Neutrophil (primary cell): Measurements from ENCODE around the gene TMEM94.

Experiments used
- H3K27ac ChIP-seq: fragments of 200-600 bp; sonication (generic); 2 replicates; pipeline ENCODE4 v1.5.1; 2016; ENCODE audit warnings: mild to moderate bottlenecking, moderate library complexity
- H3K27me3 ChIP-seq: fragments of 200-600 bp; sonication (generic); 2 replicates; pipeline ENCODE4 v1.6.0; 2016; ENCODE audit warnings: mild to moderate bottlenecking
- H3K36me3 ChIP-seq: fragments of 200-600 bp; sonication (generic); 2 replicates; pipeline ENCODE4 v1.5.1; 2017
- H3K4me1 ChIP-seq, 2 experiments: fragments of 200-600 bp in 1 of 2; sonication (generic) in 1 of 2; 1 replicate in 1 of 2; 2 replicates in 1 of 2; pipeline versions ENCODE4 v1.5.1 to v1.6.1; 2013 to 2016; ENCODE audit warnings: low read depth in 1 of 2, low read length in 1 of 2, mild to moderate bottlenecking in 1 of 2, moderate library complexity in 1 of 2; ENCODE audit not compliant: control insufficient read depth in 1 of 2, insufficient read depth in 1 of 2
- H3K4me3 ChIP-seq, 2 experiments: fragments of 200-600 bp in 1 of 2; sonication (generic) in 1 of 2; 1 replicate in 1 of 2; 2 replicates in 1 of 2; pipeline ENCODE4 v1.5.1; 2013 to 2016; ENCODE audit warnings: low read depth in 1 of 2, low read length in 1 of 2, mild to moderate bottlenecking in 1 of 2, moderate library complexity in 1 of 2
- H3K9me3 ChIP-seq: fragments of 200-600 bp; sonication (generic); 2 replicates; pipeline ENCODE4 v1.5.1; 2016
- TF ChIP-seq, protein P1 (sequence below): fragments of 200-600 bp; sonication (generic); IDR thresholded peaks from 2 replicates; pipeline ENCODE4 v1.5.1; 2016; ENCODE audit warnings: antibody characterized with exemption

The TMEM94 gene

DNA sequence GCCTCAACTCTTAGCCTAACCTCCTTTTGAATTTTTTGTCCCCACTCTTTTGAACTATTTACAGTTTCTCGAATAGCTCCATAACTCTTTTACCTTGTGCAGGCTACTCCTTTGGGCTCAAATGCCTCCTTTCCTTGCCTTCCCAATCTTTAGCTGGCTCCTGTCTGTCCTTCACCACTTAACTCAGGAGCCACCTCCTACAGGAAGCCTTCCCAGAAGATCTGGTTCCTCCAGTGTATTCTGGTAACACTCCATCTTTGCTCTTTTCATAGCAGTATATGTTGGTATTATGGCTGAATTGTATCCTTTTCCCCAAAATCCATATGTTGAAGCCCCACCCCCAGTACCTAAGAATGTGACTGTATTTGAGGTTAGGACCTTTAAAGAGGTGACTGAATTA is 41.9 kb upstream of the TMEM94 start:
- no peak overlapping the region for H3K27ac ChIP-seq
- H3K27me3 ChIP-seq, result no peaks in the 10 kb centered on the region
- no peak overlapping the region for H3K4me3 ChIP-seq
- peaks cover 34 to 40% of the 10 kb centered on the region in 2 experiments for H3K4me1 ChIP-seq
- H3K9me3 ChIP-seq, result no peaks in the 10 kb centered on the region
- TF ChIP-seq, protein P1, sequence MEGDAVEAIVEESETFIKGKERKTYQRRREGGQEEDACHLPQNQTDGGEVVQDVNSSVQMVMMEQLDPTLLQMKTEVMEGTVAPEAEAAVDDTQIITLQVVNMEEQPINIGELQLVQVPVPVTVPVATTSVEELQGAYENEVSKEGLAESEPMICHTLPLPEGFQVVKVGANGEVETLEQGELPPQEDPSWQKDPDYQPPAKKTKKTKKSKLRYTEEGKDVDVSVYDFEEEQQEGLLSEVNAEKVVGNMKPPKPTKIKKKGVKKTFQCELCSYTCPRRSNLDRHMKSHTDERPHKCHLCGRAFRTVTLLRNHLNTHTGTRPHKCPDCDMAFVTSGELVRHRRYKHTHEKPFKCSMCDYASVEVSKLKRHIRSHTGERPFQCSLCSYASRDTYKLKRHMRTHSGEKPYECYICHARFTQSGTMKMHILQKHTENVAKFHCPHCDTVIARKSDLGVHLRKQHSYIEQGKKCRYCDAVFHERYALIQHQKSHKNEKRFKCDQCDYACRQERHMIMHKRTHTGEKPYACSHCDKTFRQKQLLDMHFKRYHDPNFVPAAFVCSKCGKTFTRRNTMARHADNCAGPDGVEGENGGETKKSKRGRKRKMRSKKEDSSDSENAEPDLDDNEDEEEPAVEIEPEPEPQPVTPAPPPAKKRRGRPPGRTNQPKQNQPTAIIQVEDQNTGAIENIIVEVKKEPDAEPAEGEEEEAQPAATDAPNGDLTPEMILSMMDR, result no peak
- no peaks in the 10 kb centered on the region for H3K36me3 ChIP-seq

DNA sequence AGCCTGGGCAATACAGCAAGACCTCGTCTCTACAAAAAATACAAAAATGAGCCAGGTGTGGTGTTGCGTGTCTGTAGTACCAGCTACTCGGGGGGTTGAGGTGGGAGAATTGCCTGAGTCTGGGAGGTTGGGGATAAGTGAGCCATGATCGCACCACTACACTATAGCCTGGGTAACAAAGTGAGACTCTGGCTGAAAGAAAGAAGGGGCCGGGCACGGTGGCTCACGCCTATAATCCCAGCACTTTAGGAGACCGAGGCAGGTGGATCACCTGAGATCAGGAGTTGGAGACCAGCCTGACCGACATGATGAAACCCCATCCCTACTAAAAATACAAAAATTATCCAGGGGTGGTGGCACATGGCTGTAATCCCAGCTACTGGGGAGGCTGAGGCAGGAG is 40.4 kb upstream of the TMEM94 start:
- H3K36me3 ChIP-seq, result no peaks in the 10 kb centered on the region
- no peaks in the 10 kb centered on the region for H3K27me3 ChIP-seq
- H3K4me1 ChIP-seq, result peaks cover 30 to 31% of the 10 kb centered on the region in 2 experiments
- TF ChIP-seq, protein P1, result no peak
- H3K4me3 ChIP-seq, result no peak overlapping the region
- H3K9me3 ChIP-seq, result no peaks in the 10 kb centered on the region
- no peak overlapping the region for H3K27ac ChIP-seq

DNA sequence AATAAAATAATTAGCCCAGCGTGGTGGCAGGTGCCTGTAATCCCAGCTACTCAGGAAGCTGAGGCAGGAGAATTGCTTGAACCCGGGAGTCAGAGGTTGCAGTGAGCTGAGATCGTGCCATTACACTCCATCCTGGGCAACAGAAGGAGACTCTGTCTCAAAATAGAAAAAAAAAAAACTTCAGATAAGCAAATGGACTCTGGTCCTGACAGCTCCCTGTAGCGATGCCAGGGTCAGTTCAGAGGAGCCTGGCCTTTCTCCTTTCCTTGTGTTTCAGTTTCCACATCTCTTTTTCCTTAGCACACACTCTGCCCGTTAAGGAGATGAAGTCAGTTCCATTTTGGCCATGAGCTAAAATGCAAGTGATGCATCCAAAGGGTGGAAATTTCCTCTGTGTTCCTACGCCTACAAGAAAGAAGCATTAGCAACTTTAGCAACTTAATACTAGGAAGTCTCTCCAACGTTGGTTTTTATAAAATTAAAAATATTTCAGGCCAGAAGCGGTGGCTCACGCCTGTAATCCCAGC is 39.3 kb upstream of the TMEM94 start:
- H3K4me3 ChIP-seq, result no peak overlapping the region
- H3K27ac ChIP-seq, result no peak overlapping the region
- no peaks in the 10 kb centered on the region for H3K36me3 ChIP-seq
- TF ChIP-seq, protein P1, result no peak
- no peaks in the 10 kb centered on the region for H3K9me3 ChIP-seq
- H3K27me3 ChIP-seq, result no peaks in the 10 kb centered on the region
- H3K4me1 ChIP-seq, result peaks cover 19 to 20% of the 10 kb centered on the region in 2 experiments

DNA sequence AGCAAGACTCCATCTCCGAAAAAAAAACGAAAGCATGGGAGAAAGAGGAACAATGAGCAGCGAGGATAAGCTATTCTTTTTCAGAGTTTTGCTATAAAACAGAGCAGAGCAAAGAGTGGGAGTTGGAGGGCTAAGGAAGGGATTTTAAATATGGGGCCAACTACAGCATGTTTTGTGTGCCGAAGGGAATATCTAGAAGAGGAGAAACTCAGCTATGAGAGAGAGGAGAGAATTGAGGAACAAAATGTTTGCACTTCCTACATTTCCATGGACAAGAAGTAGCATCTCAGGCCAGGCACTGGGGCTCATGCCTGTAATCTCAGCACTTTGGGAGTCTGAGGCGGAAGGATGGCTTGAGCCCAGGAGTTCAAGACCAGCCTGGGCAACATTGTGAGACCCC is 37.9 kb upstream of the TMEM94 start:
- TF ChIP-seq, protein P1, result no peak
- Histone ChIP-seq H3K4me1 (peaks cover 9 to 10% of the 10 kb centered on the region in 2 experiments), H3K36me3 (no peaks in the 10 kb centered on the region), H3K9me3 (no peaks in the 10 kb centered on the region), H3K27me3 (no peaks in the 10 kb centered on the region), H3K27ac (peak overlapping the region; percentile 65), H3K4me3 (peak overlapping the region; percentile 35 to 43)

DNA sequence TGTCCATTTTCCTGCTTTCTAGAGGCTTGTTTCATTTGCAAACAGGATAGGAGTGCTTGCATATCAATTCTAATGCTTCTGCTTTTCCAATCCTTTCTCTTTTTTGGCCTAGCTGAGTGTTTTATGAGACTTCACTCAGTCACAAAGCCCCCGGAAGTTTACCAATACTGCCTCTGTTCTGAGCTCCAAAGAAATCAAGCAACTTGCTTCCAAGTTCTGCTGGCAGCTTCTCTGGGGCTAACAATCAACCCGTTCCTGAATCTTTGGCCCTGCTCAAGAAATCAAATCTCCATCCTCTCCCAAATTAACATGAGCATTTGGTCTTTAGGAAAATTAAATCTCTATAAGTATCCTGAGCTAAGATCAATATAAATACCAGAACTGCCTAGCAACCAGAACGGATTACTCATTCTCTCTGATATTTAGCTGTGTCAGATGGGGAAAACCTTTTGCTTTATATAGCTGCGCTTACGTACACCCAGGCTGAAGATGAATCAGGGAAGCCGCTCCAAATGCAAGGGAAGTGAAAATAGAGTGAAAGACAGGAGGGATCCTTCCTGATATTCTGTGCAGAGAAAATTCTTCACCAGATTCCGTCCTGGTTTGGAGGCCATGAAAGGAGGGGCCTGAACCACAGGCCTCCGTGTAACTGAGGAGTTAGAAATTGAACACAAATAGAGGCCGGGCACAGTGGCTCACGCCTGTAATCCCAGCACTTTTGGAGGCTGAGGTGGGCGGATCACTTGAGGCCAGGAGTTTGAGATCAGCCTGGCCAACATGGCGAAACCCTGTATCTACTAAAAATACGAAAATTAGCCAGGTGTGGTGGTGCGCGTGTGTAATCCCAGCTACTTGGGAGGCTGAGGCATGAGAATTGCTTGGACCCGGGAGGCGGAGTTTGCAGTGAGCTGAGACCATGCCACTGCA is 27.6 kb upstream of the TMEM94 start:
- no peaks in the 10 kb centered on the region for H3K36me3 ChIP-seq
- H3K27ac ChIP-seq, result no peak overlapping the region
- no peaks in the 10 kb centered on the region for H3K9me3 ChIP-seq
- H3K4me1 ChIP-seq, result peaks cover 5 to 8% of the 10 kb centered on the region in 2 experiments
- no peaks in the 10 kb centered on the region for H3K27me3 ChIP-seq
- TF ChIP-seq, protein P1, result no peak
- no peak overlapping the region for H3K4me3 ChIP-seq
